Ishikawa (cell line): ENCODE results near the gene ZNF865.

ENCODE experiments used
- MAX ChIP-seq: IDR thresholded peaks from 2 replicates; pipeline ENCODE4 v1.6.1; 2012
- TAF1 ChIP-seq: IDR thresholded peaks from 2 replicates; pipeline ENCODE4 v1.6.1; 2012; ENCODE audit warnings: low read depth, mild to moderate bottlenecking

GRCh38 chr19:55601084-55601483, 4.4 kb upstream of the ZNF865 start:
- TF ChIP-seq MAX (no peak), TAF1 (no peak)
